GM23338 (cell line): ENCODE data around the gene PARVA. TPM values are rescaled to one million over a fixed set of nuclear protein-coding genes. Genes with fewer than 3 reads are reported as not detected.

ENCODE experiments used
- ATAC-seq: fragments of 200-7000 bp; cut with Tn5 transposase; 3 replicates; pipeline ENCODE4 v1.9.1; 2020
- DNase-seq: peaks from one replicate; pipeline ENCODE4 v3.0.0-alpha.2; 2015; ENCODE audit warnings: low spot score
- H2AFZ ChIP-seq: fragments of 200-600 bp; sonication (generic); 2 replicates; pipeline ENCODE4 v1.8.0; 2016; ENCODE audit warnings: antibody characterized with exemption, mild to moderate bottlenecking, moderate library complexity
- H3F3A ChIP-seq: fragments of 200-600 bp; sonication (generic); replicated peaks from 2 replicates; pipeline ENCODE4 v1.8.0; 2017; ENCODE audit warnings: antibody characterized with exemption, mixed run types, low read depth
- H3K27ac ChIP-seq: fragments of 200-600 bp; sonication (generic); 2 replicates; pipeline ENCODE4 v1.6.1; 2016; ENCODE audit warnings: low read depth
- H3K27me3 ChIP-seq: fragments of 200-600 bp; sonication (generic); 2 replicates; pipeline ENCODE4 v1.8.0; 2016; ENCODE audit warnings: mild to moderate bottlenecking, mixed run types, moderate library complexity; ENCODE audit not compliant: insufficient read depth
- H3K36me3 ChIP-seq: fragments of 200-600 bp; sonication (generic); 2 replicates; pipeline ENCODE4 v1.8.0; 2016; ENCODE audit warnings: mild to moderate bottlenecking; ENCODE audit not compliant: insufficient read depth
- H3K4me1 ChIP-seq: fragments of 200-600 bp; sonication (generic); 2 replicates; pipeline ENCODE4 v1.8.0; 2016; ENCODE audit warnings: mild to moderate bottlenecking, moderate library complexity; ENCODE audit not compliant: insufficient read depth
- H3K4me2 ChIP-seq: fragments of 200-600 bp; sonication (generic); 2 replicates; pipeline ENCODE4 v1.7.1; 2017; ENCODE audit warnings: mixed run types
- H3K4me3 ChIP-seq: fragments of 200-600 bp; sonication (generic); 2 replicates; pipeline ENCODE4 v1.6.1; 2016; ENCODE audit warnings: mixed run types
- H3K79me2 ChIP-seq: fragments of 200-600 bp; sonication (generic); replicated peaks from 2 replicates; pipeline ENCODE4 v1.8.0; 2017; ENCODE audit warnings: mild to moderate bottlenecking; ENCODE audit not compliant: insufficient read depth
- H3K9me2 ChIP-seq: fragments of 200-600 bp; sonication (generic); 2 replicates; pipeline ENCODE4 v1.8.0; 2017; ENCODE audit not compliant: insufficient read depth
- H4K20me1 ChIP-seq: fragments of 200-600 bp; sonication (generic); replicated peaks from 2 replicates; pipeline ENCODE4 v1.8.0; 2017; ENCODE audit warnings: mild to moderate bottlenecking; ENCODE audit not compliant: insufficient read depth
- H3K27ac Mint-ChIP-seq: 2 replicates; pipeline ENCODE4 v1.8.0; 2020; ENCODE audit warnings: inconsistent platforms, mild to moderate bottlenecking, moderate library complexity, mixed read lengths
- H3K27me3 Mint-ChIP-seq: 3 replicates; pipeline ENCODE4 v1.8.0; 2022; ENCODE audit warnings: low read depth, mild to moderate bottlenecking, moderate library complexity, mixed read lengths, inconsistent platforms; ENCODE audit not compliant: insufficient read depth, poor library complexity
- H3K36me3 Mint-ChIP-seq: 3 replicates; pipeline ENCODE4 v1.8.0; 2021; ENCODE audit warnings: low read depth, mild to moderate bottlenecking, inconsistent platforms, moderate library complexity, mixed read lengths
- H3K4me1 Mint-ChIP-seq: 3 replicates; pipeline ENCODE4 v1.8.0; 2020; ENCODE audit warnings: mild to moderate bottlenecking, inconsistent platforms, mixed read lengths
- H3K4me3 Mint-ChIP-seq: 3 replicates; pipeline ENCODE4 v1.8.0; 2021; ENCODE audit warnings: moderate library complexity, mild to moderate bottlenecking, inconsistent platforms, mixed read lengths
- H3K9me3 Mint-ChIP-seq: 3 replicates; pipeline ENCODE4 v1.8.0; 2020; ENCODE audit warnings: moderate library complexity, mild to moderate bottlenecking, inconsistent platforms, mixed read lengths
- EZH2 ChIP-seq: fragments of 200-600 bp; sonication (generic); IDR thresholded peaks from one replicate; pipeline ENCODE4 v1.8.0; 2017; ENCODE audit warnings: antibody characterized with exemption, mild to moderate bottlenecking, low read depth; ENCODE audit not compliant: unreplicated experiment
- EZH2phosphoT487 ChIP-seq: fragments of 200-600 bp; sonication (generic); IDR thresholded peaks from one replicate; pipeline ENCODE4 v1.8.1; 2018; ENCODE audit warnings: antibody characterized with exemption; ENCODE audit not compliant: unreplicated experiment
- JUNB ChIP-seq: IDR thresholded peaks from one replicate; pipeline ENCODE4 v1.6.1; 2016; ENCODE audit warnings: antibody characterized with exemption; ENCODE audit not compliant: unreplicated experiment
- NANOG ChIP-seq: IDR thresholded peaks from 2 replicates; pipeline ENCODE4 v1.6.1; 2016; ENCODE audit warnings: antibody characterized with exemption, borderline replicate concordance
- POLR2AphosphoS5 ChIP-seq: IDR thresholded peaks from 2 replicates; pipeline ENCODE4 v1.6.1; 2016; ENCODE audit warnings: antibody characterized with exemption, low read depth
- STAT1 ChIP-seq: IDR thresholded peaks from one replicate; pipeline ENCODE4 v1.6.1; 2016; ENCODE audit warnings: antibody characterized with exemption; ENCODE audit not compliant: unreplicated experiment
- ZNF331 ChIP-seq: fragments of 250-450 bp; sonication (Bioruptor Pico); IDR thresholded peaks from 2 replicates; pipeline ENCODE4 v1.5.0; 2020; ENCODE audit warnings: low read depth, mild to moderate bottlenecking, moderate library complexity
- polyA plus RNA-seq: library from polyadenylated mRNA; unstranded; fragments of >200 nt; fragmentation: Nextera tagmentation; extraction: Ambion mirVana; gene quantifications from 2 replicates; pipeline ENCODE4 v1.2.1, GENCODE V29; 2016
- total RNA-seq: library from RNA; depleted of rRNA; stranded (reverse); fragments of >200 nt; shearing (Covaris generic); gene quantifications from 2 replicates; pipeline ENCODE4 v1.2.3, GENCODE V29; 2014
- TF ChIP-seq, protein P1 (sequence below), 2 experiments: fragments of 200-600 bp in 1 of 2; sonication (generic) in 1 of 2; conservative IDR thresholded peaks; 2 replicates each; pipeline versions ENCODE4 v1.5.1 to v1.6.1; 2016 to 2017; ENCODE audit warnings: antibody characterized with exemption in 2 of 2, low read depth in 2 of 2, mild to moderate bottlenecking in 2 of 2, moderate library complexity in 1 of 2
- TF ChIP-seq, protein P2 (sequence below): IDR thresholded peaks from 2 replicates; pipeline ENCODE4 v1.6.1; 2016; ENCODE audit warnings: antibody characterized with exemption
- TF ChIP-seq, protein P3 (sequence below): fragments of 250-450 bp; sonication (Bioruptor Pico); IDR thresholded peaks from 2 replicates; pipeline ENCODE4 v1.5.0; 2020; ENCODE audit warnings: mild to moderate bottlenecking, moderate library complexity

The PARVA gene
- total and polyA plus RNA-seq, 2 experiments from 2014 or later = 5.8 to 6.9 TPM

DNA sequence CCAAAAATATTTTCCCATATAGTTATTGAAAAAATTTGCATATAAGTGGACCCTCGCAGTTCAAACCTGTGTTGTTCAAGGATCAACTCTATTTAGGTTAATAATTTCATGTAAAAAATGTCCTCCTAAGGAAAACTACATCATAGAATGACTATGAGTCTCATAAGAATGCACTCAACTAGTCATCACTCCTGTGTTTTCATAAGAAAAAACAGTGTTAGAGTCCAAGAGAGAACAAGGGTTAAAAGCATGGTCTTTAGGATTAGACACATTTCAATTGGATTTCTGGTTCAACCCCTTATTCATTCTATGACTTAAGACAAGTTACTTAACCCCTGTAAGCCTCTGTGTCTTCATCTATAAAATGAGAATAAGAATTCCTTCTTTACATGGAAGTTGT lies 5.1 kb downstream of the PARVA start:
- no peaks in the 10 kb centered on the region; the same call in 2 of the 3 replicates for H3K9me3 Mint-ChIP-seq
- no peak overlapping the region for H3K4me3 Mint-ChIP-seq
- no peak overlapping the region for H3K27ac Mint-ChIP-seq
- Histone ChIP-seq H3K27ac (no peak overlapping the region), H3K27me3 (no peaks in the 10 kb centered on the region), H2AFZ (no peak overlapping the region), H3K4me1 (no peaks in the 10 kb centered on the region), H3K9me2 (0 out of 2 replicates have a peak, but pooled peaks cover 4% of the 10 kb centered on the region), H3K4me3 (no peak overlapping the region), H3F3A (no peaks in the 10 kb centered on the region), H3K4me2 (no peak overlapping the region), H3K79me2 (peaks cover 4% of the 10 kb centered on the region), H3K36me3 (no peaks in the 10 kb centered on the region), H4K20me1 (no peaks in the 10 kb centered on the region)
- peaks cover 10% of the 10 kb centered on the region for H3K4me1 Mint-ChIP-seq
- H3K36me3 Mint-ChIP-seq = no peaks in the 10 kb centered on the region
- peaks cover 3% of the 10 kb centered on the region for H3K27me3 Mint-ChIP-seq
- ATAC-seq = no peak
- TF ChIP-seq NANOG (no peak), STAT1 (no peak), ZNF331 (CRISPR knock-in tag) (no peak), JUNB (no peak)
- TF ChIP-seq, protein P1, sequence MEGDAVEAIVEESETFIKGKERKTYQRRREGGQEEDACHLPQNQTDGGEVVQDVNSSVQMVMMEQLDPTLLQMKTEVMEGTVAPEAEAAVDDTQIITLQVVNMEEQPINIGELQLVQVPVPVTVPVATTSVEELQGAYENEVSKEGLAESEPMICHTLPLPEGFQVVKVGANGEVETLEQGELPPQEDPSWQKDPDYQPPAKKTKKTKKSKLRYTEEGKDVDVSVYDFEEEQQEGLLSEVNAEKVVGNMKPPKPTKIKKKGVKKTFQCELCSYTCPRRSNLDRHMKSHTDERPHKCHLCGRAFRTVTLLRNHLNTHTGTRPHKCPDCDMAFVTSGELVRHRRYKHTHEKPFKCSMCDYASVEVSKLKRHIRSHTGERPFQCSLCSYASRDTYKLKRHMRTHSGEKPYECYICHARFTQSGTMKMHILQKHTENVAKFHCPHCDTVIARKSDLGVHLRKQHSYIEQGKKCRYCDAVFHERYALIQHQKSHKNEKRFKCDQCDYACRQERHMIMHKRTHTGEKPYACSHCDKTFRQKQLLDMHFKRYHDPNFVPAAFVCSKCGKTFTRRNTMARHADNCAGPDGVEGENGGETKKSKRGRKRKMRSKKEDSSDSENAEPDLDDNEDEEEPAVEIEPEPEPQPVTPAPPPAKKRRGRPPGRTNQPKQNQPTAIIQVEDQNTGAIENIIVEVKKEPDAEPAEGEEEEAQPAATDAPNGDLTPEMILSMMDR (conservative IDR thresholded peaks at IDR 0.05; ENCODE audit: low read depth in 2 of 2) = no peak
- DNase-seq = no peak

DNA sequence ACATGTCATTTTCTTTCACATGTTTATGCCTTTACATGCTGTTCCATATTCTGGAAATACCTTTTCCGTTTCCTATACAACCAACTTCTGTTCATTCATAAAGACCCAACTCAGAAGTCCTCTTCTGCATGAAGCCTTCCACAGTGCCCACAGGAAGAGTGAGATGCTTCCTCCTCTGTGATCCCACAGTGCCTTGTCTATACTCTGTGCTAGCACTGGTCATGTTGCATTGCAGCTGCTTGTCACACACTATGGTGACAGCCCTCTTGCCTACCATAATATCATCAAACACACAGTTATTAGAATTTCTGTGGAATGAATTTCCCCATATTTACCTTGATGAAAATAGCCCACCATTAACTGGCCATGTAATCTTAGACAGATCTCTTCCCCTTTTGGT lies 8.9 kb downstream of the PARVA start:
- no peaks in the 10 kb centered on the region for H3K27me3 Mint-ChIP-seq
- Histone ChIP-seq H3K9me2 (no peaks in the 10 kb centered on the region), H2AFZ (no peak overlapping the region), H3F3A (no peaks in the 10 kb centered on the region), H3K4me2 (no peak overlapping the region), H3K4me1 (0 out of 2 replicates have a peak, but pooled peaks cover 3% of the 10 kb centered on the region), H3K27ac (no peak overlapping the region), H3K4me3 (no peak overlapping the region), H3K36me3 (no peaks in the 10 kb centered on the region), H3K27me3 (no peaks in the 10 kb centered on the region), H3K79me2 (no peaks in the 10 kb centered on the region; the same call in 1 of the 2 replicates), H4K20me1 (no peaks in the 10 kb centered on the region)
- ATAC-seq (no peak), DNase-seq (no peak)
- H3K9me3 Mint-ChIP-seq = no peaks in the 10 kb centered on the region; the same call in 2 of the 3 replicates
- H3K36me3 Mint-ChIP-seq = no peaks in the 10 kb centered on the region
- no peak overlapping the region for H3K27ac Mint-ChIP-seq
- H3K4me1 Mint-ChIP-seq = no peaks in the 10 kb centered on the region
- no peak overlapping the region for H3K4me3 Mint-ChIP-seq
- TF ChIP-seq EZH2phosphoT487 (no peak), STAT1 (no peak), NANOG (no peak), EZH2 (no peak), POLR2AphosphoS5 (no peak)
- TF ChIP-seq, protein P2, sequence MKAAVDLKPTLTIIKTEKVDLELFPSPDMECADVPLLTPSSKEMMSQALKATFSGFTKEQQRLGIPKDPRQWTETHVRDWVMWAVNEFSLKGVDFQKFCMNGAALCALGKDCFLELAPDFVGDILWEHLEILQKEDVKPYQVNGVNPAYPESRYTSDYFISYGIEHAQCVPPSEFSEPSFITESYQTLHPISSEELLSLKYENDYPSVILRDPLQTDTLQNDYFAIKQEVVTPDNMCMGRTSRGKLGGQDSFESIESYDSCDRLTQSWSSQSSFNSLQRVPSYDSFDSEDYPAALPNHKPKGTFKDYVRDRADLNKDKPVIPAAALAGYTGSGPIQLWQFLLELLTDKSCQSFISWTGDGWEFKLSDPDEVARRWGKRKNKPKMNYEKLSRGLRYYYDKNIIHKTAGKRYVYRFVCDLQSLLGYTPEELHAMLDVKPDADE = no peak
- TF ChIP-seq, protein P3, sequence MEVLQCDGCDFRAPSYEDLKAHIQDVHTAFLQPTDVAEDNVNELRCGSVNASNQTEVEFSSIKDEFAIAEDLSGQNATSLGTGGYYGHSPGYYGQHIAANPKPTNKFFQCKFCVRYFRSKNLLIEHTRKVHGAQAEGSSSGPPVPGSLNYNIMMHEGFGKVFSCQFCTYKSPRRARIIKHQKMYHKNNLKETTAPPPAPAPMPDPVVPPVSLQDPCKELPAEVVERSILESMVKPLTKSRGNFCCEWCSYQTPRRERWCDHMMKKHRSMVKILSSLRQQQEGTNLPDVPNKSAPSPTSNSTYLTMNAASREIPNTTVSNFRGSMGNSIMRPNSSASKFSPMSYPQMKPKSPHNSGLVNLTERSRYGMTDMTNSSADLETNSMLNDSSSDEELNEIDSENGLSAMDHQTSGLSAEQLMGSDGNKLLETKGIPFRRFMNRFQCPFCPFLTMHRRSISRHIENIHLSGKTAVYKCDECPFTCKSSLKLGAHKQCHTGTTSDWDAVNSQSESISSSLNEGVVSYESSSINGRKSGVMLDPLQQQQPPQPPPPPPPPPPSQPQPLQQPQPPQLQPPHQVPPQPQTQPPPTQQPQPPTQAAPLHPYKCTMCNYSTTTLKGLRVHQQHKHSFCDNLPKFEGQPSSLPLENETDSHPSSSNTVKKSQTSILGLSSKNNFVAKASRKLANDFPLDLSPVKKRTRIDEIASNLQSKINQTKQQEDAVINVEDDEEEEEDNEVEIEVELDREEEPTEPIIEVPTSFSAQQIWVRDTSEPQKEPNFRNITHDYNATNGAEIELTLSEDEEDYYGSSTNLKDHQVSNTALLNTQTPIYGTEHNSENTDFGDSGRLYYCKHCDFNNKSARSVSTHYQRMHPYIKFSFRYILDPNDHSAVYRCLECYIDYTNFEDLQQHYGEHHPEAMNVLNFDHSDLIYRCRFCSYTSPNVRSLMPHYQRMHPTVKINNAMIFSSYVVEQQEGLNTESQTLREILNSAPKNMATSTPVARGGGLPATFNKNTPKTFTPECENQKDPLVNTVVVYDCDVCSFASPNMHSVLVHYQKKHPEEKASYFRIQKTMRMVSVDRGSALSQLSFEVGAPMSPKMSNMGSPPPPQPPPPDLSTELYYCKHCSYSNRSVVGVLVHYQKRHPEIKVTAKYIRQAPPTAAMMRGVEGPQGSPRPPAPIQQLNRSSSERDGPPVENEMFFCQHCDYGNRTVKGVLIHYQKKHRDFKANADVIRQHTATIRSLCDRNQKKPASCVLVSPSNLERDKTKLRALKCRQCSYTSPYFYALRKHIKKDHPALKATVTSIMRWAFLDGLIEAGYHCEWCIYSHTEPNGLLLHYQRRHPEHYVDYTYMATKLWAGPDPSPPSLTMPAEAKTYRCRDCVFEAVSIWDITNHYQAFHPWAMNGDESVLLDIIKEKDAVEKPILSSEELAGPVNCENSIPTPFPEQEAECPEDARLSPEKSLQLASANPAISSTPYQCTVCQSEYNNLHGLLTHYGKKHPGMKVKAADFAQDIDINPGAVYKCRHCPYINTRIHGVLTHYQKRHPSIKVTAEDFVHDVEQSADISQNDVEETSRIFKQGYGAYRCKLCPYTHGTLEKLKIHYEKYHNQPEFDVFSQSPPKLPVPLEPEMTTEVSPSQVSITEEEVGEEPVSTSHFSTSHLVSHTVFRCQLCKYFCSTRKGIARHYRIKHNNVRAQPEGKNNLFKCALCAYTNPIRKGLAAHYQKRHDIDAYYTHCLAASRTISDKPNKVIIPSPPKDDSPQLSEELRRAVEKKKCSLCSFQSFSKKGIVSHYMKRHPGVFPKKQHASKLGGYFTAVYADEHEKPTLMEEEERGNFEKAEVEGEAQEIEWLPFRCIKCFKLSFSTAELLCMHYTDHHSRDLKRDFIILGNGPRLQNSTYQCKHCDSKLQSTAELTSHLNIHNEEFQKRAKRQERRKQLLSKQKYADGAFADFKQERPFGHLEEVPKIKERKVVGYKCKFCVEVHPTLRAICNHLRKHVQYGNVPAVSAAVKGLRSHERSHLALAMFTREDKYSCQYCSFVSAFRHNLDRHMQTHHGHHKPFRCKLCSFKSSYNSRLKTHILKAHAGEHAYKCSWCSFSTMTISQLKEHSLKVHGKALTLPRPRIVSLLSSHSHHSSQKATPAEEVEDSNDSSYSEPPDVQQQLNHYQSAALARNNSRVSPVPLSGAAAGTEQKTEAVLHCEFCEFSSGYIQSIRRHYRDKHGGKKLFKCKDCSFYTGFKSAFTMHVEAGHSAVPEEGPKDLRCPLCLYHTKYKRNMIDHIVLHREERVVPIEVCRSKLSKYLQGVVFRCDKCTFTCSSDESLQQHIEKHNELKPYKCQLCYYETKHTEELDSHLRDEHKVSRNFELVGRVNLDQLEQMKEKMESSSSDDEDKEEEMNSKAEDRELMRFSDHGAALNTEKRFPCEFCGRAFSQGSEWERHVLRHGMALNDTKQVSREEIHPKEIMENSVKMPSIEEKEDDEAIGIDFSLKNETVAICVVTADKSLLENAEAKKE (CRISPR knock-in tag) = no peak
